Measurements from ENCODE around the gene SMARCC1.
A peak's percentile ranks its signal among the peaks of the same experiment; 100 is the strongest.

Gene SMARCC1

GRCh38 chr3:47611576-47611975 lies 170.1 kb downstream of the SMARCC1 start:
- no peak overlapping the region for H3K27ac ChIP-seq
- TF ChIP-seq CTCF (conservative IDR thresholded peaks at IDR 0.05) = no peak

GRCh38 chr3:47610583-47610982 lies 171.1 kb downstream of the SMARCC1 start:
- no peak overlapping the region for H3K27ac ChIP-seq
- no peak for TF ChIP-seq CTCF (conservative IDR thresholded peaks at IDR 0.05)

GRCh38 chr3:47607335-47607734 lies 174.4 kb downstream of the SMARCC1 start:
- peak overlapping the region; percentile 15; the same call in 1 of the 2 replicates for H3K27ac ChIP-seq
- no peak for TF ChIP-seq CTCF (conservative IDR thresholded peaks at IDR 0.05)

- TF ChIP-seq CTCF (conservative IDR thresholded peaks at IDR 0.05) = no peak
- no peak overlapping the region for H3K27ac ChIP-seq
Measured at GRCh38 chr3:47606165-47606564, 175.5 kb downstream of the SMARCC1 start.

- H3K27ac ChIP-seq = no peak overlapping the region
- TF ChIP-seq CTCF (conservative IDR thresholded peaks at IDR 0.05) = no peak
Measured at GRCh38 chr3:47605652-47606051, 176.0 kb downstream of the SMARCC1 start.

GRCh38 chr3:47604145-47604544 lies 177.5 kb downstream of the SMARCC1 start:
- no peak for TF ChIP-seq CTCF (conservative IDR thresholded peaks at IDR 0.05)
- no peak overlapping the region for H3K27ac ChIP-seq

- H3K27ac ChIP-seq = no peak overlapping the region
- no peak for TF ChIP-seq CTCF (conservative IDR thresholded peaks at IDR 0.05)
Measured at GRCh38 chr3:47603332-47603731, 178.4 kb downstream of the SMARCC1 start.

- H3K27ac ChIP-seq = no peak overlapping the region
- TF ChIP-seq CTCF (conservative IDR thresholded peaks at IDR 0.05) = no peak
Measured at GRCh38 chr3:47601281-47601680, 180.4 kb downstream of the SMARCC1 start.

Data from VCaP (cell line).